Caki2 (cell line): ENCODE measurements around the gene RPP40. TPM values are rescaled to one million over a fixed set of nuclear protein-coding genes. Genes with fewer than 3 reads are reported as not detected.
"Not testable (repeated sequence)": the region's sequence is repeated elsewhere in the genome, so short reads cannot be mapped to it uniquely, and the experiment has no call there.

ENCODE experiments used
- DNase-seq: peaks from one replicate; pipeline ENCODE4 v3.0.0-alpha.2; 2015; ENCODE audit warnings: low read depth
- in situ Hi-C: cut with HindIII; loops from 2 replicates; pipeline ENCODE4 v1.10.0; 2016; ENCODE audit warnings: low sequenced_read_pairs, low pct_unique_long_range_greater_than_20kb, mixed read lengths
- total RNA-seq: library from RNA; depleted of rRNA; stranded (reverse); fragments of >200 nt; shearing (Covaris generic); gene quantifications from 2 replicates; pipeline ENCODE4 v1.2.3, GENCODE V29; 2014; ENCODE audit warnings: low replicate concordance

RPP40 gene
- total RNA-seq, 1 experiment from 2014 or later: 24.2 TPM

DNA sequence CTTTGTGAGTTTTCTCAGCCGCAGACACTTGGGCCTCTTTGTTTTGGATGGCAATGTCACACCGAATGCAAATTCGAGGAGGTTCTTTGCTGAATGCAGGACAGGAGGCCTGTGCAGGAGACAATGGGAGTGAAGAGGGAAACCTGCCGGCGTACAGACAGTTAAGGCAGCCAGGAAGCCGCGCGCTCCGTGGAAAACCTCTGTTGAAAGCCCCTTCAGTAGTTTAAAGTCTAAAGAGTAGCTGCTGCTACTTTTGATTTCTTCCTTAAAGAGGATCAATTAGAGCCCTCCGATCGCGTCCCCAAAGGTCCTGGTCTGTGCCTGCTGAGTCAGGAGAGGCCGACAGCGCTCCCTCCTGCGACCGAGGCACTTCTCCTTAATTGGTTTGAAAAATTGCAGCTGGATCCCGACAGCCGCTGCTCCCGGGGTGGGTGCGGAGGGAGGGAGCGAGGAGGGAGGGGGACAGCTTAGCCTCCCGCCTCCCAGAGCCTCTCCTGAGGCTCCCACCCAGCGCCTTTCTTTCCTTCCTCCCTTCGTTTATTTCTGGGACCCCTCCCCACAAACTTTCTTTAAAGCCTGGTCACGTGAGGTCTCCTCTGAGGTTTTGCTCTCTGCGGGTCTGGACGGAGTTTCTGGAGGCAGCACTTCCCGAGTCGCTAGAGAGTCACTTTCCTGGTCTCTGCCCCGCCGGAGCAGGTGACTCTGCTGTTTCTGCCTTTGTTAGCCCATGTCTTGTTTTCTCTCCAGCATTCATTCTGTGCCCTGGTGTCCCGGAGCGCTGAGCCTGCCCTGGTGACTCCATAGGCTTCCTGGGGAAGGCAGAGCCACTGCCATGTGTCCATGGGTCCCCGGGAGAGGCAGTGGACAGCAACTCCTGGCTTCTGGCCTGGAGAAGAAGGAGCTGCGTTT is 22.3 kb upstream of the RPP40 start:
- in situ Hi-C loops: no loop called here
- DNase-seq: no peak

DNA sequence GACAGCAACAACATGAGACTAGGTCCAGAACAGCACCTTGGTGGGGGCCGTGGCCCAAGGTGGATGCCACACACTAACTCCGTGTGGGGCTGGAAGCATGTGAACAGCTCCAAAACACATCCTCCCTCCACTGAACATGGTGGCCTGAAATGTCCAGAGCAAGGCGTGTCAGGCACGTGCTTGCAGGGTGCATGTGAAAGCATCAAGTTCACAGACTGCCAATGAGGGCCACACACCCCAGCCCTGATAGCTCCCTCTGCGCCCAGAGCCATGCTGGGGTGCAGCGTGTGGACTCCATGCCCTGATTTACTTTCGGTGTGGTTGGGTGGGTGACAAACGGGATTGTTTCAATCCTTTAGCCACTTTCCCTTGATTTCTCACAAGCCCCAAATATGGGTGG is 20.1 kb upstream of the RPP40 start:
- DNase-seq: no peak
- in situ Hi-C loops: no loop called here

DNA sequence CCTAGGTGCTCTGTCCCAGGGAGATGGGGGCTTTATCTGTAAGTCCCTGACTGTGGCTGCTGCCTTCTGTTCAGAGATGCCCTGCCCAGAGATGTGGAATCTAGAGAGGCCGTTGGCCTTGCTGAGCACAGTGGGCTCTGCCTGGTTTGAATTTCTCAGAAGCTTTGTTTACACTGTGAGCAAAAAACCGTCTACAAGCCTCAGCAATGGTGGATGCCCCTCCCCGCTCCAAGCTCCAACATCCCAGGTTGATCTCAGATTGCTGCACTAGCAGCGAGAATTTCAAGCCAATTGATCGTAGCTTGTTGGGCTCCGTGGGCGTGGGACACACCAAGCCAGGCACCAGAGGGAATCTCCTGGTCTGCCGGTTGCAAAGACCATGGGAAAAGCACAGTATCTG is 16.3 kb upstream of the RPP40 start:
- DNase-seq: no peak
- in situ Hi-C loops: no loop called here

DNA sequence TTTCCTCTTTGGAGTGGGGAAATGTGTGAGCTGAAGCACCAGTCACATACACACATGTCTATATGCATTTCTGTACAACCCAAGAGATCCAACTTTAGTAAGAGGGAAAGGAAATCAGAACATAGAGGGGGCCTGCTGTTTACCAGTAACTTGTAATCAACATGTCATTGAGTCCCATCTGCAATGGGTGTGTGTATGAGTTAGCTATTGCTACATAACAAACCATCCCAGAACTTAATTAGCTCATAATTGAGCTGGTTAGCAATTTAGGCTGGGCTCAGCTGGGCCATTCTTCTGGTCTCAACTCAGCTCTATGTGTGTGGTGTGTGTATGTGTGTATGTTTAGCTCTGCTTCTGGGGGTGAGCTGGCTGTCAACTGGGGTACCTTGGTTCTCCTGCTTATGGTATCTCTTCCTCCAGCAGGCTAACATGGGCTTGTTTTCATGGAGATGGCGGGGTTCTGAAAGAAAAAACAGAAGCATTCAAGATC is 10.3 kb upstream of the RPP40 start:
- in situ Hi-C loops: no loop called here

DNA sequence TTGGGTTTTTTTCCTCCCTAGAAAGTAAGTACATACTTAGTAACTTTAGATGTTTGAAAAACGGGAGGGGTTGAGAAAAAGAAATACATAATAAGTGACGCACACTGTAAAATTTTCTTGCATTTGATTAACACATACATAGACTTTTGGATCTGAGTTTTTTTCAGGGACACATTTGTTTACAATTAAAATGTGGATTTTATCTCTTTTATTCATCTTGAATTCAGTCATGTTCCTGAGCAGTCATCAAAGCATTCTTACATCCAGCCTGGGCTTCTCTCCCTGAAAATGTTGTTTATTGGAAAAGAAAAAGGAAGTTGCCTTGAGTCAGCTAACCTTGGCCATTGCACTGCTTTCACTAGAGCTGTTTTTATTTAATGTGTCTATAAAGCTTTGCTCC is 8.7 kb upstream of the RPP40 start:
- DNase-seq: no peak
- in situ Hi-C loops: no loop called here

More for the DNA sequence above, 10.3 kb upstream of the RPP40 start:
- no peak for DNase-seq

DNA sequence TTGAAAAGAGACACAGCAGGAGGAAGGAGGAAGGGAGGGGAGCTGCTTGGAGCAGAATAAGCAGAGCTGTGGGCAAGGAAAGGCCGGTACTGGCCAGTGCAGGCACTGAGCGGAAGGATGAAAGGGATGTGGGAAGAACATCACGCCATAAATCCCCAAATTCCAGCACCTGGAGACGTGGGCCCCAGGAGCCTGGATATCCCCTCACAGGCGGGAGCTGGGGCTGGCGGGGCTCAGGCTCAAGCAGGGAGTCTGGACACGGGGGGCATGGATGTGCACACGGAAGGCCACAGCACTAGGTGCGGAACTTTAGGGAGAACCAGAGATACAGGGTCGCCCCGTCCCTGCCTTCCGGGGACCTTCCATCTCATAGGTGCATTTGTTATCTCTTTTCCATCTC is 7.5 kb upstream of the RPP40 start:
- in situ Hi-C loops: no loop called here
- no peak for DNase-seq

GRCh38 chr6:5007531-5007930 is 3.7 kb upstream of the RPP40 start:
- in situ Hi-C loops: no loop called here
- no peak for DNase-seq

DNA sequence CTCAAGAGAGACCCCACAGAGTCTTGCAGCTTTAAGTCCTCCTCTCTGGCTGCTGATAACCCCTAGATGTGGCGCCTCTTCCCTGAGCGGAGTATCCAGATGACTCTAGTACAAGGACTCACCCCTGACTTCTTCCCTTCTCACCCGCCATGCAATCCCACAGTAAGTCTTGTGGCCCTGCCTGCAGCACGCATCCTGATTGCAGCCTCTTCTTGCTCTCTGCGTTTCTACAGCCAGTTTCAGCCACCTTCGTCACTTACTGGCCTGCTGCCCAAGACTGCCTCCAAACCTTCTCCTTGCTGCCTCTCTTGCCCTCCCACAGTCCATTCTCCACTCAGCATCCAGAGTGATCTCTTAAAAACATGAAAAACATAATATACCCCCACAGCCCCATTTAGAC is 2.4 kb upstream of the RPP40 start:
- DNase-seq: no peak
- in situ Hi-C loops: no loop called here

GRCh38 chr6:5005038-5005433 is 1.2 kb upstream of the RPP40 start:
- in situ Hi-C loops: not testable (repeated sequence)

GRCh38 chr6:5004373-5005037 is 668 bp upstream of the RPP40 start:
- DNase-seq: no peak
- in situ Hi-C loops: no loop called here

More at GRCh38 chr6:5005038-5005433, 1.2 kb upstream of the RPP40 start:
- DNase-seq: not testable (repeated sequence)

- in situ Hi-C loops: no loop called here
- DNase-seq: no peak
Measured at GRCh38 chr6:4999586-4999985, 4.3 kb downstream of the RPP40 start.

DNA sequence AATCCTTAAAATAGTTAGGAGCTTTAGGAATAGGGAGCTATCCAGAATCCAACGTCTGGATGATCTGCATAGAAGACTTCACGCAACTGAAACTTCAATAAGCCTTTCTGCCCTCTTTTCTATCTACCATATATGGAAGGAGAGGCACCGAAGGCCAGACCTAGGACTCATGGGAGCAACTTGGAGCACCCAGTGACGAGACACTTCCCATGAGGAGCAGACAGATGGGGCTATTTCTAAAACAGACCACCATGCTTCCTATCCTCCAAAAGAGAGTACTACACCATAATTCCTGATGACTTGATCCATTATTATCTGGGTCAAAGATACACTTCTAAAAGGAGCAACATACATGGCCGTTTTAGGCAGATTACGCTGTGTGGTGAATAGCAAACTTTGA is 6.0 kb downstream of the RPP40 start:
- DNase-seq: no peak
- in situ Hi-C loops: no loop called here

DNA sequence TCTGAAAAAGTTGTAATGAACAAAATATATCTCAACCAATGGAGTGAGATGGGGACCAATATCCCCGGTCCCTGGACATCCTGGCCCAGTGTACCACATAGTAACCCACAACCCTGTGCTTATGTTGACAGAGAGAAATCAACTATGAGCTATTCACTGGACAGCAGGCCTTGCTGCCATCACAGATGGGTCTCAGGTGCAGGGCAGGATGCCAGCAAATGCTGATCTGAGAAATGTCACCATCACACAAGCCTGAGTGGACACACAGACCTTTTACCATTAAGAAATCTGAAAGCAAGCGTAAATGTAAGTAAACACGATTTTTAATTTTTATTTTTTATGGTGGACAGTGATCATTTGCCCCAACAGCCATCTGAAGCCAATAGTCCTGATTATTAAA is 9.1 kb downstream of the RPP40 start:
- DNase-seq: no peak
- in situ Hi-C loops: no loop called here

- in situ Hi-C loops: no loop called here
- DNase-seq: no peak
Measured at GRCh38 chr6:4987432-4987831, 16.4 kb downstream of the RPP40 start.

DNA sequence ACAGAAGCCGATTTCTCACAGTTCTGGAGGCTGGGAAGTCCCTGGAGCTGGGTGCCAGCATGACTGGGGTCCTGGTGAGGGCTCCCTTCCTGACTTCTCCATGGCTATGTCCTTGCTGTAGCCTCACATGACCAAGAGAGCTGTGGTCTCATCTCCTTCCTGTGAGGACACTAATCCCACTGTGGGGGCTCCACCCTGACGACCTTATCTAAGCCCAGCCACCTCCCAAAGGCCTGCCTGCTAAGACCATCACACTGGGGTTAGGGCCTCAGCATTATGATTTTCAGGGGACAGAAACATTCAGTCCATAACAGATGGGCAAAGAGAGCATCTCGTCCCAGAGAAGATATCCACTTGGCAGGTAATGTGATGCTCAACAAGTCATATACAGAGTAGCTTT is 16.8 kb downstream of the RPP40 start:
- no peak for DNase-seq
- in situ Hi-C loops: no loop called here

DNA sequence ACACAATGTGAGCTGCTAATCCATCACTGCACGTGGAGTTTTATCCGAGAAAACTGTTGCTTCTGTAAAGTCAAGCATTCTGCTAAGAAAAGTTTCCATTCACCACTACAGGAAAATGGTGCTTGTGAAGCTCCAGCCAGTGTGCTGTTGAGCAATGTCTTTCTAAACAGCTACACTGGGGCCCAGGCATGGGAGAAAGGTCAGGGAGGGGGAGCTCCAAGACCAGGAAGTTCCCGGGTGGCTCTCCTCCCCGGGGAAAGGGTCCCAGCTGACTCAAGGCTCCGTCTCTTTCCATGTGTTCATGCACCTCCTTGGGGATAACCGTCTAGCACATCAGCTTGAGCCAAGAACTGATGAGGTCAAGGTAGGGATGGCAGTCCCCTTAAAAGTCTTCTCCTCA is 20.5 kb downstream of the RPP40 start:
- DNase-seq: no peak
- in situ Hi-C loops: no loop called here

DNA sequence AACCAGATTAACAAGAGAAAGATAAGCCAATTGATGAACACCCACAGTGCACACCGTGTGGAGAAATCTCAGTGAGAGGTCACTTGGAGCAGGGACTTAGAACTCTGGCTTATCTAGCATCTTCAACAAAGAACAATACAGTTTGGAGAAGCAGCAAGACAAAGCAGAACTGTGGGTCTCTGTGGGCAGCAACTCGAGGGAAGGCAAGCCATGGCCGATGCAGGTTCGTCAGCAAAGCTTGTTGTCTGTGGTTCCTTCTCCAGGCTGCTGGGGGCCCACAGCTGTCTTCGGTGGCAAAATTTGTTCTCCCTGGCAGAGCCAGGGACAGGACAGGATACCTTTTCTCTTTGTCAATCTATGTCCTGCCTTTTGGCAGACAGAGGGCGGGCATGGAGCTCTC is 22.1 kb downstream of the RPP40 start:
- in situ Hi-C loops: no loop called here
- no peak for DNase-seq

DNA sequence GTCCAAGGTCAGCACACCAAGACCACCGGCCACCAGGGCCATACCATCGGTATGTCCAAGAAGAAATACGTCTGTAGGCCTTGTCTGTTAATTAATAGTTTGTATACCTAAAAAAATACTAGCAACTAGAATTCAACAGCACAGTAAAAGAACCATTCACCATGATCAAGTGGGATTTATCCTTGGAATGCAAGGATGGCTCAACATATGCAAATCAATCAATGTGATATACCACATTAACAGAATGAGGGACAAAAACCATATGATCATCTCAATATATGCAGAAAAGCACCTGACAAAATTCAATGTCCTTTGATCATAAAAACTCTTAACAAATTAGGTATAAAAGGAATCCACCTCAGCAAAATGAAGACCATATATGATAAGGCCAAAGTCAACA is 24.4 kb downstream of the RPP40 start:
- in situ Hi-C loops: no loop called here
- DNase-seq: no peak

- in situ Hi-C loops: no loop called here
- DNase-seq: no peak
Measured at GRCh38 chr6:4977468-4977867, 26.4 kb downstream of the RPP40 start.

DNA sequence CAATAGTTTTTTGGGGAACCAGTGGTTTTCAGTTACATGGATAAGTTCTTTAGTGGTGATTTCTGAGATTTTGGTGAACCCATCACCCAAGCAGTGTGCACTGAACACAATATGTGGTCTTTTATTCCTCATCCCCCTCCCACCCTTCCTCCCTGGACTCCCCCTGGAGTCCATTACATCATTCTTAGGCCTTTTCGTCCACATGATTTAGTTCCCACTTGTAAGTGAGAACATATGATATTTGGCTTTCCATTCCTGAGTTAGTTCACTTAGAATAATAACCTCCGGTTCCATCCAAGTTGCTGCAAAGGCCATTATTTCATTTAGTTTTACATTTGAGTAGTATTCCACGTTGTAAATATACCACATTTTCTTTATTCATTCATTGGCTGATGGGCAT is 28.3 kb downstream of the RPP40 start:
- in situ Hi-C loops: no loop called here
- DNase-seq: no peak
